D341Med (cell line): Measurements from ENCODE around the gene NRXN3.

Experiments
- DNase-seq: peaks from one replicate; pipeline ENCODE4 v3.0.0; 2012; ENCODE audit warnings: low spot score

Gene NRXN3

DNA sequence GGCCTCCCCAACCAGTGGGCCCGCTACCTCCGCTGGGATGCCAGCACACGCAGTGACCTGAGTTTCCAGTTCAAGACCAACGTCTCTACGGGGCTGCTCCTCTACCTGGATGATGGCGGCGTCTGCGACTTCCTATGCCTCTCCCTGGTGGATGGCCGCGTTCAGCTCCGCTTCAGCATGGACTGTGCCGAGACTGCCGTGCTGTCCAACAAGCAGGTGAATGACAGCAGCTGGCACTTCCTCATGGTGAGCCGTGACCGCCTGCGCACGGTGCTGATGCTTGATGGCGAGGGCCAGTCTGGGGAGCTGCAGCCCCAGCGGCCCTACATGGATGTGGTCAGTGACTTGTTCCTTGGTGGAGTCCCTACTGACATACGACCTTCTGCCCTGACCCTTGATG is 73.0 kb downstream of the NRXN3 start:
- no peak for DNase-seq

DNA sequence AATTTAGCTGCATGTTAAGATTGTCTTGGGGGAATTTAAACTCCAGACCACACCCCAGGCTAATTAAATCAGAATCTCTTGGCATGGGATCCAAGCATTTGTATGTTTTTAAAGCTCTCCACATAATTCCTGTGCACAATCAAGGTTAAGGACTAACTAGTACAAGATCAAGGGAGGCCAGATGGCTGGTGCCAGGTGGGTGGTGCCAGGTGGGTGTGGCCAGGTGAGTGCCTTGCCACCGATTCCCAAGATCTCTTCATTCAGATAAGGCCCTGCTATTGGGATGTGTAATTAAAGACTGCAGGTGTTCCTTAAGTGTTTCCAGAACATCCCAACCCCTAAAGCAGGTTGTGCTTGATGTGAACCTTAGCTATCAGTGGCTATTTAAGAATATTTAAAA is 75.1 kb downstream of the NRXN3 start:
- no peak for DNase-seq

DNA sequence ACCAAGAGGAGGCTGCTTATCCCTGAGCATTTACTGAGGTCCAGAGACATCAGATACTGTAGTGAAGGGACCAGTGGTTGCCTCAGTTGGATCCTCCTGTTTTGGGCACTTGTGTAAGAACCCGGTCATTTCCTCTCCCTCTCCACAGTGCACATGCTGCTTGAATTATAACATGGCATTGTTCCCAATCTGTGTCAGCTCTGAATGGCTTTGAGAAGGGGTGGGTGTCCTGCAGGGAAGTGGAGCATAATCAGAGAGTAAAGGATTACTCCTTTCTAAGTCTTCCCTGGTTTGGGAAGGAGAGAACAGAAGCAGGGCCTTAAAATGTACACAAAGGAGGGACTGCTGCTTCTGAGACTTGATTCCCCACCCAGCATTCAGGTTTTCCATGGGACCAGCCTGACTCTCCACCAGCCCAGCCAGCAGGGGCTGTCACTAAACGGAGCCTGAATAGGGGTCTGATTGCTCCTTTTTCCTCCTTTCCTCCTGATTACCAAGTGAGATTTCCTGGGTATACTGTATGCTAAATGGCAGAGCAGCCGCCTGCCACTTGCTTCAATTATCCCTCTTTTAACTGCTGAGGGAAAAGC is 78.4 kb downstream of the NRXN3 start:
- DNase-seq: no peak

GRCh38 chr14:78251308-78251707 is 81.1 kb downstream of the NRXN3 start:
- DNase-seq: no peak

- no peak for DNase-seq
Observed at GRCh38 chr14:78253986-78254385, 83.8 kb downstream of the NRXN3 start.

- DNase-seq: peak; percentile 46
Observed at GRCh38 chr14:78254911-78255461, 84.8 kb downstream of the NRXN3 start.

GRCh38 chr14:78259831-78260230 is 89.7 kb downstream of the NRXN3 start:
- DNase-seq: no peak

GRCh38 chr14:78278464-78279250 is 108.5 kb downstream of the NRXN3 start:
- DNase-seq: no peak

- no peak for DNase-seq
Observed at GRCh38 chr14:78282437-78282836, 112.3 kb downstream of the NRXN3 start.

GRCh38 chr14:78286210-78286609 is 116.0 kb downstream of the NRXN3 start:
- no peak for DNase-seq

DNA sequence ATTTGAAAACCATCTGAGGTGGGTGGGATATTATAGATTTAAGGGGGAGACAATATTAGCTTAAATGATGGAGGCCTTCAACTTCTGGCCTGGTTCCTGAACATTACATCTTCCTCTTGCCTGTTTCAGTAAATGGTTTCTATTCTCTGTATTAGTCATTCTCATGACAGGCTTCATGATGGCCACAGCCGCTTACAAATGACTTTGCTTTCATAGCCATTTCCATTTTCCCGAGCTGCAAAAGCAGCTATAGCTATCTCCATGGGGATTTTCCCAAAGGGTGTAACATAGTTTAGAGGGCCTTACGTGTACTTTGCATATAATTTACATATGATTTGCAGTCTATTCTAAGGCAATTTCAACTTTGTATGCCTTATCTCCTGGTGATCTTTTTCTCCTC is 121.8 kb downstream of the NRXN3 start:
- no peak for DNase-seq

DNA sequence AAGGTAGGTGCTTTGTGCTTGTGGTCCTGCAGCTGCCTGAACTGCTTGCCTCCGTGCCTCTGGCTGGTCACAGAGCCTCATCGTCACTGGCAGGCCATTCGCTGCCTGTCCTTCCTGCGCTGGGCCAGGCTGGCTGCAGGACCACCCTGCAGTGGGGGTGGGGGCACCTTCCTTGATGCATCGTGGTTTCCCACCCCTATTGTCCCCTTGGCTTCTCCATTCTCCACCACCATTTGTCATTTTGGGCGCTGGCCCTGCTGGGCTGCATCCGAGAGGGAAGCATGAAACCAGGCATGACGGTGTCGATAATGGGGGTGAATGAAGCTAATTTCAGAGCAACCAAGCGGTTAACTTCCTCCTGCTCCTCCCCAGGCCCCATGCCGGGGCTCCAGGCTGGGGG is 127.7 kb downstream of the NRXN3 start:
- DNase-seq: no peak

DNA sequence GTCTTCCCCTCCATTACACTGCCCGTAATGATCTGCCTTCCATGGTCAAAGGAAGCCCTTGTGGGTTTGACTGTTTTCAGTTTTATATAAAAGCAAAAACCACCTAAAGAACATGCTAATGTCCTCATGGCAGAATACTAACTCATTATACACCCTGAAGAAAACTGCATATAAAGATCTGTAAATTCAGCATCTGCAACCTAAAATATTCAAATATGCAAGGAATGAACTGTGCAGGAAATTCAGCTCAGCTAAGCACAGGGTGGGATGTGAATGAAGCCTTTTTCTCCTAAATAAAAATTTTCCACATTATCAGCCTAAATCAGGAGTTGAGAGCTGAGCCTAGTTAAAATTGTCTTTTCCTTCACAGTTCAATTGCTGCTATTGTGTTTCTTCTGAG is 128.1 kb downstream of the NRXN3 start:
- DNase-seq: no peak

DNA sequence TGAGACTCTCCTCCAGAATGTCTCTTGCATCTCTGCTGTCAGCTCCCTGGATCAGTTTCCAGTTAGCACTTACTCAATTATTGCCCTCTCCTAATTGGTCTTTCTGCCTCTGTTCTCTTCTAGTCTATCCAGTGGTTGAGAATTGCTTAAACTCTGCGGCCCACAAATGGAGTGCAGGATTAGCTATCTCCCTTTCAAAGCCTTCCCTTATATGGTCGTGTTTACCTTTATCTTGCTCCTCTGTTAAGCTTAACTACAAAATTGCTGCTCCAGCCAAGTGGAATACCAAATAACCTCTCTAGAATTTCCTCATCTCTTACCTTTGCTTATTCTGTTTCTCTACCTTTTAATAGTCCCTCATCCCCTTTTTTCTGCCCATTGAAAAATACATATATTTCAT is 132.7 kb downstream of the NRXN3 start:
- DNase-seq: no peak

GRCh38 chr14:78307671-78308070 is 137.5 kb downstream of the NRXN3 start:
- no peak for DNase-seq

DNA sequence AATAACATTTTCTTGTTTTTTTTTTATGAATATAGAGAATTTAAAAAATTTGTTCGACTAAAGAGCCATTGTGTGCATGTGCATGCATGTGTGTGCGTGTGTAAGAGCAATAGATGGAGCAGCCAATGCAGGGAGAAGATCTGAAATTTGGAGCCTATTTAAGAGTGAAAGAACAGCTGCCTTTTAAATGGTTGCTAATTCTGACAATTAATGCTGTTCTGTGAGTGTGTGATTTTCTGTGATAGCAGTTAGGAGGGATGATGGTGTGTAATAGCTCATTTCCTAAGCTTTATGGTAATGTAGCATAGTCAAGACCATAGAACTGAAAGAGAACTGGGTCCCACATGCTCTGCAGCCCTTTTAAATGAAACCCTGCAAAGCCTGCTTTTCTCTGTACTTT is 137.9 kb downstream of the NRXN3 start:
- DNase-seq: no peak

GRCh38 chr14:78310272-78310671 is 140.1 kb downstream of the NRXN3 start:
- DNase-seq: no peak

DNA sequence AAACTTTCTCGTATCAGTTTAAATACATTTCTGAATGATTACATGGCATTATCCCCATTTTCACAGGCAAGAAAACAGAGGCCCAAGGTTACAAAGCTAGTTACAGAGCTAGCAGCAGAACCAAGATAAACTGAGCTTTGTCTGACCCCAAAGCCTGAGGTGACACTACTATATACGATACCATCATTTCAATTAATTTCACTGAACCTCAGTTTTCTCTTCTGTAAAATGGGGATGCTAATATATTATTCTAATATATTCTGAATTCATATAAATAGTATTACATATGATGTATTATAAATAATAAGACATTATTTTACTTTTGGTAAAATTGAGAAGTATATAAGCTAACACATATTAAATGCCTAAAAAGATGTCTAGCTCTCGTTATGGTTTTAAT is 143.3 kb downstream of the NRXN3 start:
- DNase-seq: no peak

GRCh38 chr14:78314484-78314883 is 144.3 kb downstream of the NRXN3 start:
- DNase-seq: no peak

DNA sequence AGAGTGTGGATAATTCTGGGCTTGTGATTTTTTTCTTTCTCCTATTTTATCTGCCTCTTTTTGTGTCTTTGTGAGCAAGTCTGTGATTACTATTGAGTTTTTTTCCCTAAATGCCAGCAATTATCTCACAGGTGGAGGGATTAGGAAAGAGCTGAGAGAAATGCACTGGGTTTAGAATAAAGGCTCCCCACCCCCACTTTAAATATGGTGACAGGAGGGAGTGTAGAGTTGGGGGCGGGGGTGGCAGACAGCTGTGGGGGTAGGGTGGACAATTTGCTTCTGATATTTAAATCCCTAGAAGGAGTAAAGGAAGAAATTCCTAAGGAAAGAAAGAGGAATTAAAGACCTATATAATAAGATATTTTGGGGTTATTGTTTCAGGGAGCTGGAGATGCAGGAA is 145.9 kb downstream of the NRXN3 start:
- peak; percentile 40 for DNase-seq

DNA sequence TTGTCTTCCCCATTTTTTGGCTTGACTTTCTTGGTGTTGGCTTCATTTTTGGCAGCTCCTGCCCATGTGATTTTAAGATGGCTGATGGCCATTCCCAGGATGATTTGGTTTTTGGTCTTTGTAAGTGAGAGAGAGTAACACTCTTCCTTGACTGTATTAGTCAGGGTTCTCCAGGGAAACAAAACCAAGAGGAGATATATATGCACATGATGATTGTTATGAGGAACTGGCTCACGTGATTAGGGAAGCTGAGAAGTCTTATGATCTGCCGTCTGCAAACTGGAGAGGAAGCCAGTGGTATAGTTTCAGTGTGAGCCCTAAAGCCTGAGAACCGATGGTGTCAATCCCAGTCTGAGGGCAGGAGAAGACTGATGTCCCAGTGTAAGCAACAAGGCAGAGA is 146.6 kb downstream of the NRXN3 start:
- DNase-seq: no peak

- no peak for DNase-seq
Observed at GRCh38 chr14:78319406-78319805, 149.2 kb downstream of the NRXN3 start.

DNA sequence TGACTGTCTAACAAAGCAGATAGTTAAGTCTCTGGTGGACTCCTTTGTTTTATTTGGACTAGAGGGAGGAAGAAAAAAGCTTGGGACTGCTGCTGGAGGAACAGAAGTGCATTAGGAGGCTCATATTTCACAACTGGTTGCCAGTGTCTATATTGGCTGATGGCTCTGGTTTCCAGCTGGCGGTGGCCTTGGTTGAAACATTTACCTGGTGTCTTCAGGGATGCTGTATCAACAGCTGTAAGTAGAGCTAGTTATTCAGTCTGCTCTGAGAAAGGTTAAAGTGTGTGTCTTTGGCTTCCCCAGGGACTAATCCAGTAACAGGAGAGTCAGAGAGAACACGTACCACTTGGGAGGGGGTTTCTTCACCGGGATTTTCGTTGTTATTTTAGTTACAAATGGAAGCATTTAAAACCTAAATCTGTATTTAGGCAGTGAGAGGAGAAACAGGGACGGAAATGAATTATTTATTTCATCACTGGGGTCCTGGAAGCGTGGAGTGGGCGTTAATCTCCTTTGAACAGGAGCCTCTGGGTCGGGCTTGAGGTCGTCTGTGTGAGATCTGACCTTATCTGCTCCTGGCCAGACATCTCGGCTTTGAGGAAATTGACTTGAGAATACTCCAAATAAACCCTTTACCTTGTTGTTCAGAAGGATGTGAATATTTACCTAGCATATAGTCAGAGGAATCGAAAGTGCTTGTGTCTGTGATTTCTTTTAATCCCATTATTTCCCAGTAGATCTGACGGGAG is 149.9 kb downstream of the NRXN3 start:
- DNase-seq: no peak
